ENCODE results near the gene LCE2A.
"Not testable (repeated sequence)": the region's sequence is repeated elsewhere in the genome, so short reads cannot be mapped to it uniquely, and the experiment has no call there.

The LCE2A gene

DNA sequence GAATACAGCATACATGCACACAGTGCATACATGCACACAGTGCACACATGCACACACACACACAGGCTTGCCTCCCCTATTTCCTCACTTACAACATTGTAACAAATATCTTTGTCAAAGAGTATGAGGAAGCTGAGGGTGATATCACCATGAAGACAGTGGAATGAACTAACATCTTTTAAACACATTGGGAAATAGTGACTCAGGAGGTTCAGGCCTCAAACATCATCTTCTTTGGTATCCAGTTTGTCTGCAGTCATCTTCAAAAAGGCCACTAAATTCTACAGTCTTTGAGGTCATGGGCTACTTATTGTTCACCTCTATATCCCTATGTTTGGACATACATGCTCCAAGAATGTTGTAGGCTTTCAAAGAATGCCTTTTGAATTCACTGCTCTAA is 14.3 kb upstream of the LCE2A start:
- H3K4me3 ChIP-seq (ENCODE audit: low read depth in 1 of 2, low read length in 1 of 2), result no peak overlapping the region
- TF ChIP-seq, protein P1, sequence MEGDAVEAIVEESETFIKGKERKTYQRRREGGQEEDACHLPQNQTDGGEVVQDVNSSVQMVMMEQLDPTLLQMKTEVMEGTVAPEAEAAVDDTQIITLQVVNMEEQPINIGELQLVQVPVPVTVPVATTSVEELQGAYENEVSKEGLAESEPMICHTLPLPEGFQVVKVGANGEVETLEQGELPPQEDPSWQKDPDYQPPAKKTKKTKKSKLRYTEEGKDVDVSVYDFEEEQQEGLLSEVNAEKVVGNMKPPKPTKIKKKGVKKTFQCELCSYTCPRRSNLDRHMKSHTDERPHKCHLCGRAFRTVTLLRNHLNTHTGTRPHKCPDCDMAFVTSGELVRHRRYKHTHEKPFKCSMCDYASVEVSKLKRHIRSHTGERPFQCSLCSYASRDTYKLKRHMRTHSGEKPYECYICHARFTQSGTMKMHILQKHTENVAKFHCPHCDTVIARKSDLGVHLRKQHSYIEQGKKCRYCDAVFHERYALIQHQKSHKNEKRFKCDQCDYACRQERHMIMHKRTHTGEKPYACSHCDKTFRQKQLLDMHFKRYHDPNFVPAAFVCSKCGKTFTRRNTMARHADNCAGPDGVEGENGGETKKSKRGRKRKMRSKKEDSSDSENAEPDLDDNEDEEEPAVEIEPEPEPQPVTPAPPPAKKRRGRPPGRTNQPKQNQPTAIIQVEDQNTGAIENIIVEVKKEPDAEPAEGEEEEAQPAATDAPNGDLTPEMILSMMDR (IDR thresholded peaks at IDR 0.05), result no peak
- H3K27me3 ChIP-seq, result peaks cover 24% of the 10 kb centered on the region
- no peaks in the 10 kb centered on the region for H3K9me3 ChIP-seq
- no peaks in the 10 kb centered on the region for H3K4me1 ChIP-seq (ENCODE audit: control insufficient read depth in 1 of 2, insufficient read depth in 1 of 2, low read depth in 1 of 2, low read length in 1 of 2)
- no peak overlapping the region for H3K27ac ChIP-seq
- H3K36me3 ChIP-seq, result no peaks in the 10 kb centered on the region

DNA sequence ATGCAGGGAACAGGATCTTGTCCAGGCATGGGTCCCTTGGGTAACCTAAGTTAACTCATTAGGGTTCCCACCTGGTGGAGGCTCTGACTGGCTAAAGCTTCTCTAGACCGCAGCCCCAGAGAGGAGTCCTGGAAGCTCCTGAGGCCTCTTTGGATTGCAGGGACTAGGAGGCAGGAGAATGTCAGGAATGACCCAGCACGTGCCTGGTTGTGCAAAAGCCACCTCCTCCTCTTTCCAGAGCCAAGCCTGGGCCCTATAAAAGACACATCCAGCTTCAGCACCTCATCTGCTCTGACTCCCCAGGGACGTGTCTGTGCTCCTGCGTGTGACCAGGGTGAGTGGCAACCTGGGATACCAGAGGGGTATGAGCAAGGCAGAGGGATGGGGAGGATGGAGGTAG is 12.3 kb upstream of the LCE2A start, which contains the start of gene LCE2B:
Gene LCE2B (plus strand): TSS at position 301 of the 400 bp plus-strand sequence. CDS start 721 bp downstream, outside the sequence.
- H3K4me1 ChIP-seq (ENCODE audit: control insufficient read depth in 1 of 2, insufficient read depth in 1 of 2, low read depth in 1 of 2, low read length in 1 of 2); H3K9me3 ChIP-seq; H3K36me3 ChIP-seq; H3K27me3 ChIP-seq; H3K27ac ChIP-seq; H3K4me3 ChIP-seq (ENCODE audit: low read depth in 1 of 2, low read length in 1 of 2): not testable (repeated sequence)

DNA sequence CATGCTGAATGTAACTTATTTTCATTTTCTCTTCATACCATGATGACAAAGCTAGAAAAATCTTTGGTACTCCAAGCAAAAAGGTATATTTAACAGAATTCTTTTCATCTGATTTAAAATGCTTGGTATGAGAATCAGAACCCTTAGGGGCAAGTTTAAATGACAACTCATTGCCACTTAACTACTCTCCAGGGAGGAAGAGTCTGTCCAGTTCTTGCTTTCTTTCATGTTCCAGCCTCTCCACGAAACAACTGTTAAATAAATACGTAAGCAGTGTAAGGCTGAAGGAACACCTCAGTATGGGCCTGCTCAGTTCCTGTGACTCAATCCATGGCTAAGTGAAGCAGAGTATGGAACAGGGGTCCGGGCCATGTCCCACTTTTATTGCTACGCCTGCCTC is 1.6 kb downstream of the LCE2A start:
- H3K36me3 ChIP-seq, result no peaks in the 10 kb centered on the region
- TF ChIP-seq, protein P1 (IDR thresholded peaks at IDR 0.05), result no peak
- H3K9me3 ChIP-seq, result no peaks in the 10 kb centered on the region
- peaks cover 5% of the 10 kb centered on the region for H3K27me3 ChIP-seq
- H3K4me3 ChIP-seq (ENCODE audit: low read depth in 1 of 2, low read length in 1 of 2), result no peak overlapping the region
- no peak overlapping the region for H3K27ac ChIP-seq
- H3K4me1 ChIP-seq (ENCODE audit: control insufficient read depth in 1 of 2, insufficient read depth in 1 of 2, low read depth in 1 of 2, low read length in 1 of 2), result no peaks in the 10 kb centered on the region

DNA sequence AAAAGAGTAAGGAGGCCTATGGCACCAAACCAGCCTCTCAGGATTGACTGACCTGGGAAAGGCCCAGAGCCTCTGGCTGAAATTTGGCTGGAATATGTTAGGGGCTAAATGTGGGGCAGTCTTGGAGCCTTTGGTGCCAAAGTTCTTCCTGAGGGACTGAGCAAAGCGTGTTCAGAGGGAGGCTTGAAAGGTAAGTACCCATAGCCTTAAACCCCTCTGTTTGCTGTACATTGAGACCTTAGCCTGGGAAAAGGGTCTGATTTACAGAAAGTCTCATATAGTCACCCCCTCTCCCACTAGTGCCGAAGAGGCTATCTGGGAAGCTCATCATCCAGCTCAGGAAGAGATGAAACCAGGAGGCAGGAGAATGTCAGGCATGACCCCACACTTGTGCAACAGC is 9.7 kb downstream of the LCE2A start, which contains the start of gene LCE4A:
Gene LCE4A (plus strand): TSS at position 301 of the 400 bp plus-strand sequence. CDS start 916 bp downstream, outside the sequence.
- Histone ChIP-seq H3K9me3 (no peaks in the 10 kb centered on the region), H3K4me3 (ENCODE audit: low read depth in 1 of 2, low read length in 1 of 2) (no peak within 1 kb of the TSS), H3K27ac (no peak within 1 kb of the TSS), H3K27me3 (peaks cover 11% of the 10 kb centered on the region), H3K36me3 (no peaks in the 10 kb centered on the region), H3K4me1 (ENCODE audit: control insufficient read depth in 1 of 2, insufficient read depth in 1 of 2, low read depth in 1 of 2, low read length in 1 of 2) (no peaks in the 10 kb centered on the region)
- TF ChIP-seq, protein P1 (IDR thresholded peaks at IDR 0.05), result no peak

DNA sequence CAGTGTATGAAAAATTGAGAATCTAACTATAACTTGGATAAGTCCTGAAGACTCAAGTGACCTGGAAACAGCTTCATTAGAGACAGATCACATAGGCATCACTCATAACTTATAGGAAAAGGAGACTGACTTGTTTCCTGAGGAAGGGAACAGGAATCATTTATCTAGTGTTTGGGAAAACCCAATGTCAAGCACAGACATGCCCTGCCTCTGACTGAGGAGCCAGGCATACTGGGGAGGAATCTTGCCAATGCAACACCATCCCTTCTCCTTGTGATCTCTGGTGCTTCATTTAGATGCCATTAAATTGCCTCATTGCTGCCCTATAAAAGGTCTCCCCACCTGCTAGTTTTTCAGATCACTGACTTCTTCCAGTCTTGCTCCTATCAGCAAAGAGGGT is 20.1 kb downstream of the LCE2A start:
- Histone ChIP-seq H3K36me3 (no peaks in the 10 kb centered on the region), H3K4me3 (ENCODE audit: low read depth in 1 of 2, low read length in 1 of 2) (no peak overlapping the region), H3K27ac (no peak overlapping the region), H3K9me3 (no peaks in the 10 kb centered on the region), H3K27me3 (peaks cover 5% of the 10 kb centered on the region), H3K4me1 (ENCODE audit: control insufficient read depth in 1 of 2, insufficient read depth in 1 of 2, low read depth in 1 of 2, low read length in 1 of 2) (no peaks in the 10 kb centered on the region)
- TF ChIP-seq, protein P1 (IDR thresholded peaks at IDR 0.05), result no peak

DNA sequence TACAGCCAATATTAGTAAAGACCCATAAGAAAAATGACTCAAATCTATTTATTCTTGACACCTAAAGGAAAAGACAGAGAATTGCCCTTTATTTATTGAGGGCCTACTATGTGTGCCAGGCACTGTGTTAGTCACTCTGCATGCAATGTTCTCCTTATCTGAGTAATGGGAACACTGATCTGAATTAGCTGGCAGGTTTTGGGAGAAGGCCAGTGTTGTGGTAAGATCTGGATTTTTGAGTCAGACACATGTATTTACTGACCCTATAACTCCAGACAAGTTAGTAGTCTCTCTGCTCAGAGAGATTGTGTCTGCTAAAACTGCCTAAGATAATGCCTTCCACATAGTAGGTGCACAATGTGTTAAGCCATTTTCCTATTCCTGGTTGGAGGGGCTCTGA is 27.1 kb downstream of the LCE2A start:
- H3K9me3 ChIP-seq, result no peaks in the 10 kb centered on the region
- no peaks in the 10 kb centered on the region for H3K36me3 ChIP-seq
- H3K4me3 ChIP-seq (ENCODE audit: low read depth in 1 of 2, low read length in 1 of 2), result no peak overlapping the region
- H3K4me1 ChIP-seq (ENCODE audit: control insufficient read depth in 1 of 2, insufficient read depth in 1 of 2, low read depth in 1 of 2, low read length in 1 of 2), result no peaks in the 10 kb centered on the region
- TF ChIP-seq, protein P1 (IDR thresholded peaks at IDR 0.05), result no peak
- H3K27me3 ChIP-seq, result peaks cover 19% of the 10 kb centered on the region
- H3K27ac ChIP-seq, result no peak overlapping the region

Data from neutrophil (primary cell).